ENCODE measurements around the gene C3orf70.

C3orf70 gene

DNA sequence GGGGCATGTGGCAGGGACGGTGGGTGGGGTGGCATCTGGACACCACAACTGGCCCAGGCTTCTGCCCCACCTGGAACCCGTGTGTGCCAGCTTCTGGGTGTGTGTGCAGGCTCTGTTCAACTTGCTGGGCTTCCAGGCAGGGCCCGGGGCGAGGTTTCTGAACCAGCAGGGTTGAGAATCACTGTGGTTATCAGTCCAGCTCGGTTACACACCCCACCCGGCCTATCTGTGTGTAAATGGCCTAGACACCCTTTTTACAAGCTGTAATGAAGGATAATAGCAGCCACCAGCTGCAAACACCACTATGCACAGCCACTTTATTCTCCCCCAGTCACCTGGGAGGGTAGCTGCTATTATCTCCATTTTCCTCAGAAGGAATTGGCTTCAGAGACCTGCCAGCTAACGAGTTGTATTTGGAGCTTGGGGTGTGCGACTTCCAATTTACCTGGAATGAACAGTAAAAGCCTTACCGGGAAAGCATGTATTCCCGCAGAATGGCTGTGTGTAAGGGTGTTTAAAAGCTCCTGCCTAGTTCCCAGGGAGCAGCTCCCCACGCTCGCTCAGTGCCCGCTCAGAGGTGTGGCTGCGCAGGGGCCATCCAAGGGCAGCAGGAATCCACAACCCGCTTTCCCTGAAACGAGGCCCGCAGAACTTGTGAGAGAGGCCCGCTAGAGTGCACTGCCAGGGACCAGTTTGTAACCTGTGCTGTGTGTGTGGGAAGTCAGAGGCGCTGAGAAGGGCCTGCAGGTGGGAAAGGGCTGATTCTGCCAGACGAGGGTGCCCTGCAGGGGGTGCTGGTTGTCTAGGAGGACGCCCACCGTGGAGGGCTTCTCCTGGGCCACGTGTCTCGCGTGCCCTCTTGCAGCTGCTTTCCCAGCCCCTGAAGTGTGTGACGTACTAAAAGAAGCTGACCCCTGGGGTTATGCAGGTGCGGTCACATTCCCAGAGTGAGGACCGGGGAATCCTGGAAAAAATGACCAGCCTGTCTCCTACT lies 83.5 kb downstream of the C3orf70 start:
- H3K4me3 ChIP-seq (ENCODE audit: extremely low read depth, insufficient read depth, low read length, poor library complexity, severe bottlenecking), result no peak overlapping the region
- no peaks in the 10 kb centered on the region for H3K36me3 ChIP-seq (ENCODE audit: control insufficient read depth, insufficient read depth, low read length)
- H3K4me1 ChIP-seq (ENCODE audit: control insufficient read depth, insufficient read depth, low read length, poor library complexity, severe bottlenecking), result no peaks in the 10 kb centered on the region
- H3K9me3 ChIP-seq (ENCODE audit: control insufficient read depth, low read length), result no peaks in the 10 kb centered on the region
- no peak overlapping the region for H3K27ac ChIP-seq (ENCODE audit: low read depth, low read length, severe bottlenecking)
- 69 to 75% methylated on average over 24 to 27 of the region's 28 CpGs for WGBS, 2 experiments (ENCODE audit: insufficient coverage in 2 of 2)

DNA sequence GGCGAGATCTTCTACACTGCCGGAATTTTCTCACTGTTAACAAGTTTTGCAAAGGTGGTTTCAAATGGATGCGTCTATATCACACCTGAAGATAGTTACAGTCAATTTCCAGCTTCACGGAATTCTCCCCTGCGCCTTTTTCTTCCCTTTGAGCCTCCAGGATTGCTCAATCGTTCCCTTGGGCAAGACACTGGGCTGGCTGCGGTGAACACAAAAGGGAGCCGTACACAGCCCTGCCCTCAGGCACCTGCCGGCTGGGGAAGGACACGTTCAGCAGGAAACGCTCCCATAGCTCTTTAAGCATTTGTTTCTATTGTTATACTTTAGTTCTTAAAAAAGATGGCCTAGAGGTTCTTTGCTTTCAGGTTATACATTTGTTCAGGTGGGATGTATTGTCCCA lies 85.7 kb downstream of the C3orf70 start:
- Histone ChIP-seq H3K4me1 (ENCODE audit: control insufficient read depth, insufficient read depth, low read length, poor library complexity, severe bottlenecking) (no peaks in the 10 kb centered on the region), H3K9me3 (ENCODE audit: control insufficient read depth, low read length) (no peaks in the 10 kb centered on the region), H3K27ac (ENCODE audit: low read depth, low read length, severe bottlenecking) (no peak overlapping the region), H3K4me3 (ENCODE audit: extremely low read depth, insufficient read depth, low read length, poor library complexity, severe bottlenecking) (no peak overlapping the region), H3K36me3 (ENCODE audit: control insufficient read depth, insufficient read depth, low read length) (no peaks in the 10 kb centered on the region)
- 87 to 89% methylated on average over 9 to 10 of the region's 11 CpGs for WGBS, 2 experiments (ENCODE audit: insufficient coverage in 2 of 2)

DNA sequence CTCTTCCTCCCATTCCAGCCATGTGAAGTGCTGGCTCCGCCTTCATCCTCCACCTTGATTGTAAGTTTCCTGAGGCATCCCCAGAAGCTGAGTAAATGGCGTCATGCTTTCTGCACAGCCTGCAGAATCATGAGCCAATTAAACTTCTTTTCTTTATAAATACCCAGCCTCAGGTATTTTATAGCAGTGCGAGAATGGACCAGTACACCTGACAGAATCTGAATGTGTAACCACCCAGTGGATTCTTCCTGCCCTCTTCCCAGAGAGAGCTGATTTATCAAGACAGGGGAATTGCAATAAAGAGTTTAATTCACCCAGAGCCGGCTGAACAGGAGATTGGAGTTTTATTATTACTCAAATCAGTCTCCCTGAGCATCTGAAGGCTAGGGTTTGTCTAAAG lies 86.6 kb downstream of the C3orf70 start:
- 90 to 97% methylated on average over 4 of the region's 4 CpGs for WGBS, 2 experiments (ENCODE audit: insufficient coverage in 2 of 2)
- no peaks in the 10 kb centered on the region for H3K9me3 ChIP-seq (ENCODE audit: control insufficient read depth, low read length)
- H3K27ac ChIP-seq (ENCODE audit: low read depth, low read length, severe bottlenecking), result no peak overlapping the region

DNA sequence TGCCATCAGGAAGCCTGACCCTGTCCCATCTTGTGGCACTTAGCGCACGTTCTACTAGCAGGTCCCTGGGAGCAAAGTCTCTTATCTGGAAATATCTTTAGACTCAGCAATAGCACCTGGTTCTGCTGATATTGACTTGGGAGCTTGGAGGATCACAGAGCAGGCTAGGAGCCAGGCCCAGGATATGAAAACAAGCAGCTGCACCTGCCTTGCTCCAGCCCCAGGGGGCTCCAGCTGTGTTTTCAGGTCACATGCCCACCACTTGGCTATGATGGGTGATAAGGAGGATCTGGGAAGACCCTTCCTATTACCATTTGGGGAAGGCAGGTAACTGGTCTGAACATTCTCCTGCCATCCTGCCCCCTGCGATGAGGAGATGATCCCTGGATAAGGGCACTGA lies 87.8 kb downstream of the C3orf70 start:
- WGBS, 2 experiments (ENCODE audit: insufficient coverage in 2 of 2), result 90% methylated on average over 3 of the region's 3 CpGs; no CpG with 5 or more reads in 1 of the 2 experiments
- Histone ChIP-seq H3K27ac (ENCODE audit: low read depth, low read length, severe bottlenecking) (no peak overlapping the region), H3K4me3 (ENCODE audit: extremely low read depth, insufficient read depth, low read length, poor library complexity, severe bottlenecking) (no peak overlapping the region), H3K9me3 (ENCODE audit: control insufficient read depth, low read length) (peaks cover 4% of the 10 kb centered on the region), H3K4me1 (ENCODE audit: control insufficient read depth, insufficient read depth, low read length, poor library complexity, severe bottlenecking) (no peaks in the 10 kb centered on the region), H3K36me3 (ENCODE audit: control insufficient read depth, insufficient read depth, low read length) (no peaks in the 10 kb centered on the region)

More for the DNA sequence above, 86.6 kb downstream of the C3orf70 start:
- Histone ChIP-seq H3K4me1 (ENCODE audit: control insufficient read depth, insufficient read depth, low read length, poor library complexity, severe bottlenecking) (no peaks in the 10 kb centered on the region), H3K4me3 (ENCODE audit: extremely low read depth, insufficient read depth, low read length, poor library complexity, severe bottlenecking) (no peak overlapping the region), H3K36me3 (ENCODE audit: control insufficient read depth, insufficient read depth, low read length) (no peaks in the 10 kb centered on the region)

DNA sequence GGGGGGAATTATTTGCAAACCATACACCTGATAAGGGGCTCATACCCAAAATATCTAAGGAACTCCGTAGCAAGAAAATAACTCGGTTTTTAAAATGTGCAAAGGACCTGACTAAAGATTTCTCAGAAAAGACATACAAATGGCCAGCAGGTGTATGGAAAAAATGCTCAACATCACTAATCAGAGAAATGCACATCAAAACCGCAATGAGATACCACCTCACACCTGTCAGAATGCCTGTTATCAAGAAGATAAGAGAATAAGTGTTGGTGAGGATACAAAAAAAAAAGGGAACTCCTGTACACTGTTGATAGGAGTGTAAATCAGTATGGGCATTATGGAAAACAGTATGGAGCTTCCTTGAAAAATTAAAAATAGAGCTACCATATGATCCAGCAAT lies 89.4 kb downstream of the C3orf70 start:
- Histone ChIP-seq H3K4me1 (ENCODE audit: control insufficient read depth, insufficient read depth, low read length, poor library complexity, severe bottlenecking) (no peaks in the 10 kb centered on the region), H3K36me3 (ENCODE audit: control insufficient read depth, insufficient read depth, low read length) (no peaks in the 10 kb centered on the region), H3K27ac (ENCODE audit: low read depth, low read length, severe bottlenecking) (no peak overlapping the region), H3K4me3 (ENCODE audit: extremely low read depth, insufficient read depth, low read length, poor library complexity, severe bottlenecking) (no peak overlapping the region), H3K9me3 (ENCODE audit: control insufficient read depth, low read length) (peaks cover 4% of the 10 kb centered on the region)
- whole genome bisulfite sequencing, 2 experiments (ENCODE audit: insufficient coverage in 2 of 2), result 81% methylated on average over 2 of the region's 3 CpGs; no CpG with 5 or more reads in 1 of the 2 experiments

DNA sequence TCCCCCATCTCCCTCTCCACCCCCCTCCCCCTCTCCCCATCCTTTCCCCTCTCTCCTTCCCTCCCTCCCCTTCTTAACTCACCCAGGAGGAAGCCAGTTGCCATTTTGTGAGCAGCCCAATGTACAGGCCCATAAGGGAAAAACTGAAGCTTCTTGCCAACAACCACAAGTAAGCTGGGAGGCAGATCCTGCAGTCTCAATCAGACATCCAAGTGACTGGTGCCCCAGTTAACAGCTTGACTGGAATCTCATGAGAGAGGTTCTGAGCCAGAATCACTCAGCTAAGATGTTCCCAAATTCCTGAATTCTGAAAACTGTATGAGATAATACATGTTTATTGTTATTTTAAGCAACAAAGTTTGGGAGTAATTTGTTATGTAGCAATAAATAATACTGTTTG lies 90.7 kb downstream of the C3orf70 start:
- no peak overlapping the region for H3K4me3 ChIP-seq (ENCODE audit: extremely low read depth, insufficient read depth, low read length, poor library complexity, severe bottlenecking)
- H3K9me3 ChIP-seq (ENCODE audit: control insufficient read depth, low read length), result peaks cover 15% of the 10 kb centered on the region
- H3K27ac ChIP-seq (ENCODE audit: low read depth, low read length, severe bottlenecking), result no peak overlapping the region
- H3K36me3 ChIP-seq (ENCODE audit: control insufficient read depth, insufficient read depth, low read length), result no peaks in the 10 kb centered on the region
- H3K4me1 ChIP-seq (ENCODE audit: control insufficient read depth, insufficient read depth, low read length, poor library complexity, severe bottlenecking), result no peaks in the 10 kb centered on the region

DNA sequence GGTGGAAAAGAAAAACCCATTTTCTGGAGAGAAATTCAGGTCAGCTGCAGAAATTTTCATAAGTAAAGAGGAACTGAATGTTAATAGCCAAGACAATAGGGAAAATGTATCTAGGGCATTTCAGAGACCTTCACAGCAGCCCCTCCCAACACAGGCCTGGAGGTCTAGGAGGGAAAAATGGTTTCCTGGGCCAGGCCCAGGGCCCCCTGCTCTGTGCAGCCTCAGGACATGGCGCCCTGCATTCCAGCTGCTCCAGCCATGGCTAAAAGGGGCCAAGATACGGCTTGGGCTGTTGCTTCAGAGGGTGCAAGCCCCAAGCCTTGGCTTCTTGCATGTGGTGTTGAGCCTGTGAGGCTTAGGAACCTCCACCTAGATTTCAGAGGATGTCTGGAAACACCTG lies 92.2 kb downstream of the C3orf70 start:
- Histone ChIP-seq H3K27ac (ENCODE audit: low read depth, low read length, severe bottlenecking) (no peak overlapping the region), H3K4me3 (ENCODE audit: extremely low read depth, insufficient read depth, low read length, poor library complexity, severe bottlenecking) (no peak overlapping the region), H3K36me3 (ENCODE audit: control insufficient read depth, insufficient read depth, low read length) (no peaks in the 10 kb centered on the region), H3K9me3 (ENCODE audit: control insufficient read depth, low read length) (peaks cover 26% of the 10 kb centered on the region), H3K4me1 (ENCODE audit: control insufficient read depth, insufficient read depth, low read length, poor library complexity, severe bottlenecking) (no peaks in the 10 kb centered on the region)
- WGBS, 2 experiments (ENCODE audit: insufficient coverage in 2 of 2), result 80 to 86% methylated on average over 2 of the region's 2 CpGs

DNA sequence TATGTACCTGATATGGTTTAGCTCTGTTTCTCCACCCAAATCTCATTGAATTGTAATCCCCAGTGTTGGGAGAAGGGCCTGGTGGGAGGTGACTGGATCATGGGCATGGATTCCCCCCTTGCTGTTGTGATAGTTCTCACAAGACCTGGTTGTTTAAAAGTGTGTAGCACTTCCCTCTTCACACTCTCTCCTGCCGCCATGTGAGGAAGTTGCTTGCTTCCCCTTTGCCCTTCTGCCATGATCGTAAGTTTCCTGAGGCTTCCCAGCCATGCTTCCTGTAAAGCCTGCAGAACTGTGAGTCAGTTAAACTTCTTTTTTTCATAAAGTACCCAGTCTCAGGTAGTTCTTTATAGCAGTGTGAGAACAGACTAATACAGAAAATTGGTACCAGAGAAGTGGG lies 93.1 kb downstream of the C3orf70 start:
- peaks cover 26% of the 10 kb centered on the region for H3K9me3 ChIP-seq (ENCODE audit: control insufficient read depth, low read length)
- H3K4me1 ChIP-seq (ENCODE audit: control insufficient read depth, insufficient read depth, low read length, poor library complexity, severe bottlenecking), result no peaks in the 10 kb centered on the region
- H3K27ac ChIP-seq (ENCODE audit: low read depth, low read length, severe bottlenecking), result no peak overlapping the region
- no peak overlapping the region for H3K4me3 ChIP-seq (ENCODE audit: extremely low read depth, insufficient read depth, low read length, poor library complexity, severe bottlenecking)
- WGBS, 2 experiments (ENCODE audit: insufficient coverage in 2 of 2), result 82 to 94% methylated on average over 2 of the region's 2 CpGs
- no peaks in the 10 kb centered on the region for H3K36me3 ChIP-seq (ENCODE audit: control insufficient read depth, insufficient read depth, low read length)

DNA sequence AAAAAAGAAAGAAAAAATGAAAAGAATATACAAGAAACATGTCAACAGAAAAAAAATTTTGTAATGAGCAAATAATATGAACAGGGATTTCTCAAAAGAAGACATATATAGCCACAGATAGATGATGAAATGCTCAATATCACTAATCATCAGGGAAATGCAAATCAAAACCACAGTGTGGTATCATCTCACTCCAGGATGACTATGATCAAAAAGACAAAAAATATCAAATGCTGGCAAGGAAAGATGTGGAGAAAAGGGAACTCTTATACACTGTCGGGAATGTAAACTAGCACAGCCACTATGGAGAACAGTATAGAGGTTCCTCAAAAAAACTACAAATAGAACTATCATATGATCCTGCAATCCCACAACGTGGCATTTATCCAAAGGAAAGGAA lies 94.1 kb downstream of the C3orf70 start:
- H3K9me3 ChIP-seq (ENCODE audit: control insufficient read depth, low read length), result peaks cover 26% of the 10 kb centered on the region
- H3K4me3 ChIP-seq (ENCODE audit: extremely low read depth, insufficient read depth, low read length, poor library complexity, severe bottlenecking), result no peak overlapping the region
- no CpG with 5 or more reads among the region's 2 CpGs for WGBS, 2 experiments (ENCODE audit: insufficient coverage in 2 of 2)
- no peaks in the 10 kb centered on the region for H3K4me1 ChIP-seq (ENCODE audit: control insufficient read depth, insufficient read depth, low read length, poor library complexity, severe bottlenecking)
- H3K27ac ChIP-seq (ENCODE audit: low read depth, low read length, severe bottlenecking), result no peak overlapping the region
- H3K36me3 ChIP-seq (ENCODE audit: control insufficient read depth, insufficient read depth, low read length), result no peaks in the 10 kb centered on the region

DNA sequence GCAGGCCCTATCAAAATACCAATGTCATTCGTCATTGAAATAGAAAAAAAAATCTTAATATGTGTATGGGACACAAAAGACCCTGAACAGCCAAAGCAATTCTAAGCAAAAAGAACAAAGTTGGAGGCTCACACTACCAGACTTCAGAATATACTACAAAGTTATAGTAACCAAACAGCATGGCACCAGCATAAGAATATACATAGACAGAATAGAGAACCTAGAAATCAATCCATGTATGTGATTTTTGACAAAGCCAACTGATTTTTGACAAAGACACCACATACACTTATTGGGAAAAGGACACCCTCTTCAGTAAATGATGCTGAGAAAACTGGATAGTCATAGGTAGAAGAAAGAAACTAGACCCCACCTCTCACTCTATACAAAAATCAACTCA lies 95.0 kb downstream of the C3orf70 start:
- no peak overlapping the region for H3K27ac ChIP-seq (ENCODE audit: low read depth, low read length, severe bottlenecking)
- H3K9me3 ChIP-seq (ENCODE audit: control insufficient read depth, low read length), result peaks cover 26% of the 10 kb centered on the region
- H3K4me3 ChIP-seq (ENCODE audit: extremely low read depth, insufficient read depth, low read length, poor library complexity, severe bottlenecking), result no peak overlapping the region
- no peaks in the 10 kb centered on the region for H3K4me1 ChIP-seq (ENCODE audit: control insufficient read depth, insufficient read depth, low read length, poor library complexity, severe bottlenecking)
- WGBS, 2 experiments (ENCODE audit: insufficient coverage in 2 of 2), result no CpG with 5 or more reads among the region's 1 CpG
- H3K36me3 ChIP-seq (ENCODE audit: control insufficient read depth, insufficient read depth, low read length), result no peaks in the 10 kb centered on the region

DNA sequence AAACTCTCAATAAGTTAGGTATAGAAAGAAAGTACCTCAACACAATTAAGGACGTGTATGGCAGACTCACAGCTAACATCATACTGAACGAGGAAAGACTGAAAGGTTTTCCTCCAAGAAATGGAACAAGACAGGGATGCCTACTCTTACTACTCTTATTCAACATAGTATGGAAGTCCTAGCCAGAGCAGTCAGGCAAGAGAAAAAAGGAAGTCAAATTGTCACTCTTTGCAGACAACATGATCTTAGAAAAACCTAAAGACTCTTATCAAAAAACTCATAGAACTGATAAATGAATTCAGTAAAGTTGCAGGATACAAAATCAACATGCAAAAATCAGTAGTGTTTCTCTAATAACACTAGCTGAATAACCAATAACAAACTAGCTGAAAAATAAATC lies 96.0 kb downstream of the C3orf70 start:
- Histone ChIP-seq H3K4me1 (ENCODE audit: control insufficient read depth, insufficient read depth, low read length, poor library complexity, severe bottlenecking) (no peaks in the 10 kb centered on the region), H3K36me3 (ENCODE audit: control insufficient read depth, insufficient read depth, low read length) (peaks cover 3% of the 10 kb centered on the region), H3K27ac (ENCODE audit: low read depth, low read length, severe bottlenecking) (no peak overlapping the region), H3K4me3 (ENCODE audit: extremely low read depth, insufficient read depth, low read length, poor library complexity, severe bottlenecking) (no peak overlapping the region), H3K9me3 (ENCODE audit: control insufficient read depth, low read length) (peaks cover 26% of the 10 kb centered on the region)
- no CpG with 5 or more reads among the region's 2 CpGs for WGBS, 2 experiments (ENCODE audit: insufficient coverage in 2 of 2)
